ENCODE data around the gene ANXA2.

ANXA2 gene

DNA sequence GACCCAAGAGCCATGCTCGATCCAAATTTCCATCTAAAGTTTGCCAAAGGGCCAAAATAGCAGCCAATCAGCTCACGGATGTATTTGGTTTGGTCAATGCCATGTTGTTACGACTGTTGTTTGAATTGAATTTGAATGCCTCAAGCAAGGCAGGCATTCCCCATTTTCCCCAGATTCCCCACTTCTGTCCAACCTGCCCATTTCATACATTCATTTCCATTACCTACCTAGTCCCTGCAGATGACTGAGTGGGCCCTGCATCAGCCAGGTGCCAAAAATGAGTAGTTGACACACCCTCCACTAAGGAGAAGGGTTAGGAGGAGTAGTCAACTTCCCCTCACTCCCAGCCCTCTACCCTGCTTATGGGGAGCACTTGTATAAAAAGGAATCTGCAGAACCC is 51.7 kb downstream of the ANXA2 start:
- DNase-seq (ENCODE audit: low read depth) = no peak
- H3K4me3 ChIP-seq (ENCODE audit: low read depth, low read length) = no peak overlapping the region
- TF ChIP-seq, protein P1, sequence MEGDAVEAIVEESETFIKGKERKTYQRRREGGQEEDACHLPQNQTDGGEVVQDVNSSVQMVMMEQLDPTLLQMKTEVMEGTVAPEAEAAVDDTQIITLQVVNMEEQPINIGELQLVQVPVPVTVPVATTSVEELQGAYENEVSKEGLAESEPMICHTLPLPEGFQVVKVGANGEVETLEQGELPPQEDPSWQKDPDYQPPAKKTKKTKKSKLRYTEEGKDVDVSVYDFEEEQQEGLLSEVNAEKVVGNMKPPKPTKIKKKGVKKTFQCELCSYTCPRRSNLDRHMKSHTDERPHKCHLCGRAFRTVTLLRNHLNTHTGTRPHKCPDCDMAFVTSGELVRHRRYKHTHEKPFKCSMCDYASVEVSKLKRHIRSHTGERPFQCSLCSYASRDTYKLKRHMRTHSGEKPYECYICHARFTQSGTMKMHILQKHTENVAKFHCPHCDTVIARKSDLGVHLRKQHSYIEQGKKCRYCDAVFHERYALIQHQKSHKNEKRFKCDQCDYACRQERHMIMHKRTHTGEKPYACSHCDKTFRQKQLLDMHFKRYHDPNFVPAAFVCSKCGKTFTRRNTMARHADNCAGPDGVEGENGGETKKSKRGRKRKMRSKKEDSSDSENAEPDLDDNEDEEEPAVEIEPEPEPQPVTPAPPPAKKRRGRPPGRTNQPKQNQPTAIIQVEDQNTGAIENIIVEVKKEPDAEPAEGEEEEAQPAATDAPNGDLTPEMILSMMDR (IDR thresholded peaks at IDR 0.05; ENCODE audit: low read depth, low read length, missing control alignments) = no peak

DNA sequence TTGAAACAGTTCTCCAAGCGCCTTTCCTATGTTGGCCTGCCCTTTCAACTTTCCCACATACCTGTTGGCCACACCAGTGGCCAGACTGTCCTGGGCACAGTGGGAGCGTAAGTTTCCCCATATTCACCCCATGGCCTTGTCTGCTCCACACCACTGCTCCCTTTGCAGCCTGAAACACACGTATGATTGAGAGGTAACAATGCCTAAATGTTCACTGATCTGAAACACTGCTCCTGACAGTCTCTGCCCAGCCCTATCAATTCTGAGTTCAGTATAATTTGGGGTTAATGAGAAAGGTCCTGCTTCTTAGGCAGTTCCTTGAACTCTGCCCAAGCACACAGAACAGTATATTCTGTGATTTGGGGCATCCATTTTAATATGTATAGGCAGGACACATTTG is 52.2 kb downstream of the ANXA2 start:
- no peak overlapping the region for H3K4me3 ChIP-seq (ENCODE audit: low read depth, low read length)
- DNase-seq (ENCODE audit: low read depth) = no peak
- TF ChIP-seq, protein P1 (IDR thresholded peaks at IDR 0.05; ENCODE audit: low read depth, low read length, missing control alignments) = no peak

GRCh38 chr15:60344987-60345386 is 52.8 kb downstream of the ANXA2 start:
- TF ChIP-seq, protein P1 (IDR thresholded peaks at IDR 0.05; ENCODE audit: low read depth, low read length, missing control alignments) = no peak
- DNase-seq (ENCODE audit: low read depth) = no peak
- no peak overlapping the region for H3K4me3 ChIP-seq (ENCODE audit: low read depth, low read length)

- DNase-seq (ENCODE audit: low read depth) = no peak
- no peak overlapping the region for H3K4me3 ChIP-seq (ENCODE audit: low read depth, low read length)
- TF ChIP-seq, protein P1 (IDR thresholded peaks at IDR 0.05; ENCODE audit: low read depth, low read length, missing control alignments) = no peak
Measured at GRCh38 chr15:60344461-60344860, 53.3 kb downstream of the ANXA2 start.

DNA sequence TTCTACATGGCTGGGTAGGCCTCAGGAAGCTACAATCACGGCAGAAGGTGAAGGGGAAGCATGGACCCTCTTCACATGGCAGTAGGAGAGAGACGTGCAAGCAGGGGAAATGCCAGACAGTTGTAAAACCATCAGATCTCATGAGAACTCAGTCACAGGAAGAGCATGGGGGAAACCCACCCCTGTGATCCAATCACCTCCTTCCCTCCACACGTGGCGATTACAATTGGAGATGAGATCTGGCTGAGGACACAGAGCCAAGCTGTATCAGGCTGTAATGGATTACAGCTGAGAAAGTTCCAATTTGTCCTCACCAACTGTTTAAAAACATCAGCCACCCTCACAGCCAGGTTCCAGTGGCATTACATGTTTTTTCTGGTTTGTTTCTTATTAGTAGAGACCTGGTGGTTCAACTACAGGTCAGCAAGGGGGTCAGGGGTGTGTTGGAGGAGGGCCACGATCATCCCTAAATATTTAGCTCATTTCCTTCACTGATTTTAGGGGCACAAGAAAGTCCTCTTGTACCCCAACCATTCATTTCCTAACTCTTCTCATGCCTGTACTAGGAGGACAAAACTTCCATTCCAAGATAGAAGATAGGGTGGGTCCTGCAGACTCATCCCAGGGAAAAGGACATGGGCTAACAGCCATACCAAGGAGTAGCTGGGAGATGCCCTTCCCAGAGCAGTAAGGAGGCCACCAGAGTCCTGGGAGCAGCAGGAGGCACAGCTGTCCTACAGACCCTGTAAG is 54.4 kb downstream of the ANXA2 start:
- TF ChIP-seq, protein P1 (IDR thresholded peaks at IDR 0.05; ENCODE audit: low read depth, low read length, missing control alignments) = no peak
- DNase-seq (ENCODE audit: low read depth) = no peak

GRCh38 chr15:60340207-60340921 is 57.4 kb downstream of the ANXA2 start:
- H3K4me3 ChIP-seq (ENCODE audit: low read depth, low read length) = no peak overlapping the region
- TF ChIP-seq, protein P1 (IDR thresholded peaks at IDR 0.05; ENCODE audit: low read depth, low read length, missing control alignments) = no peak
- DNase-seq (ENCODE audit: low read depth) = no peak

More for the DNA sequence above, 54.4 kb downstream of the ANXA2 start:
- H3K4me3 ChIP-seq (ENCODE audit: low read depth, low read length) = no peak overlapping the region
